Activated naive CD8-positive, alpha-beta T cell treated with anti-CD3 and anti-CD28 coated beads for 36 hours (primary cell): ENCODE measurements around the gene NR6A1. TPM values are rescaled to one million over a fixed set of nuclear protein-coding genes. Genes with fewer than 3 reads are reported as not detected.

Experiments used
- DNase-seq: peaks from one replicate; pipeline ENCODE4 v3.0.0; 2021
- H3K27ac Mint-ChIP-seq: one replicate; pipeline ENCODE4 v1.8.0; 2022; ENCODE audit warnings: mild to moderate bottlenecking, moderate library complexity, mixed read lengths
- H3K27me3 Mint-ChIP-seq: one replicate; pipeline ENCODE4 v1.8.0; 2022; ENCODE audit warnings: mild to moderate bottlenecking, mixed read lengths
- H3K36me3 Mint-ChIP-seq: one replicate; pipeline ENCODE4 v1.8.0; 2021; ENCODE audit warnings: mild to moderate bottlenecking, mixed read lengths
- H3K4me1 Mint-ChIP-seq: one replicate; pipeline ENCODE4 v1.8.0; 2021; ENCODE audit warnings: mixed read lengths
- H3K4me3 Mint-ChIP-seq: one replicate; pipeline ENCODE4 v1.8.0; 2022; ENCODE audit warnings: mild to moderate bottlenecking, moderate library complexity, mixed read lengths
- H3K9me3 Mint-ChIP-seq: one replicate; pipeline ENCODE4 v1.8.0; 2022; ENCODE audit warnings: mixed read lengths
- total RNA-seq, 2 experiments: library from RNA; stranded (reverse); gene quantifications; one replicate each; pipeline ENCODE4 v1.2.3, GENCODE V29; 2021

Gene NR6A1
- total RNA-seq, 2 experiments from 2014 or later = 1.2 to 1.3 TPM

GRCh38 chr9:124802426-124802825, 31.3 kb upstream of the NR6A1 start:
- no peaks in the 10 kb centered on the region for H3K9me3 Mint-ChIP-seq
- DNase-seq = no peak
- no peaks in the 10 kb centered on the region for H3K4me1 Mint-ChIP-seq
- H3K4me3 Mint-ChIP-seq = no peak overlapping the region
- no peak overlapping the region for H3K27ac Mint-ChIP-seq
- H3K27me3 Mint-ChIP-seq = peaks cover 17% of the 10 kb centered on the region
- H3K36me3 Mint-ChIP-seq = no peaks in the 10 kb centered on the region

GRCh38 chr9:124801356-124801755, 30.2 kb upstream of the NR6A1 start:
- Mint-ChIP-seq H3K4me1 (no peaks in the 10 kb centered on the region), H3K27ac (no peak overlapping the region), H3K27me3 (peaks cover 28% of the 10 kb centered on the region), H3K9me3 (no peaks in the 10 kb centered on the region), H3K4me3 (no peak overlapping the region), H3K36me3 (no peaks in the 10 kb centered on the region)
- DNase-seq = no peak

GRCh38 chr9:124800306-124801259, 29.5 kb upstream of the NR6A1 start:
- peaks cover 28% of the 10 kb centered on the region for H3K27me3 Mint-ChIP-seq
- no peak overlapping the region for H3K27ac Mint-ChIP-seq
- no peak for DNase-seq
- H3K9me3 Mint-ChIP-seq = no peaks in the 10 kb centered on the region
- no peaks in the 10 kb centered on the region for H3K36me3 Mint-ChIP-seq
- H3K4me1 Mint-ChIP-seq = no peaks in the 10 kb centered on the region
- no peak overlapping the region for H3K4me3 Mint-ChIP-seq

- Mint-ChIP-seq H3K27me3 (peaks cover 24% of the 10 kb centered on the region), H3K9me3 (no peaks in the 10 kb centered on the region), H3K36me3 (no peaks in the 10 kb centered on the region), H3K4me1 (no peaks in the 10 kb centered on the region), H3K27ac (no peak overlapping the region), H3K4me3 (no peak overlapping the region)
- DNase-seq = no peak
Measured at GRCh38 chr9:124799274-124800006, 28.3 kb upstream of the NR6A1 start.

GRCh38 chr9:124797343-124798103, 26.4 kb upstream of the NR6A1 start:
- DNase-seq = no peak
- Mint-ChIP-seq H3K9me3 (no peaks in the 10 kb centered on the region), H3K27ac (no peak overlapping the region), H3K36me3 (no peaks in the 10 kb centered on the region), H3K4me1 (no peaks in the 10 kb centered on the region), H3K27me3 (peaks cover 30% of the 10 kb centered on the region), H3K4me3 (no peak overlapping the region)

- Mint-ChIP-seq H3K9me3 (no peaks in the 10 kb centered on the region), H3K4me1 (no peaks in the 10 kb centered on the region), H3K36me3 (no peaks in the 10 kb centered on the region), H3K27ac (no peak overlapping the region), H3K27me3 (peaks cover 36% of the 10 kb centered on the region), H3K4me3 (no peak overlapping the region)
- DNase-seq = no peak
Measured at GRCh38 chr9:124795881-124796431, 24.8 kb upstream of the NR6A1 start.

GRCh38 chr9:124794902-124795491, 23.9 kb upstream of the NR6A1 start:
- no peak overlapping the region for H3K4me3 Mint-ChIP-seq
- peaks cover 30% of the 10 kb centered on the region for H3K27me3 Mint-ChIP-seq
- H3K27ac Mint-ChIP-seq = no peak overlapping the region
- H3K9me3 Mint-ChIP-seq = no peaks in the 10 kb centered on the region
- DNase-seq = no peak
- H3K36me3 Mint-ChIP-seq = no peaks in the 10 kb centered on the region
- H3K4me1 Mint-ChIP-seq = no peaks in the 10 kb centered on the region

GRCh38 chr9:124793015-124793541, 22.0 kb upstream of the NR6A1 start:
- Mint-ChIP-seq H3K9me3 (no peaks in the 10 kb centered on the region), H3K4me3 (no peak overlapping the region), H3K27ac (no peak overlapping the region), H3K4me1 (no peaks in the 10 kb centered on the region), H3K27me3 (peaks cover 26% of the 10 kb centered on the region), H3K36me3 (no peaks in the 10 kb centered on the region)
- DNase-seq = no peak

GRCh38 chr9:124792257-124793014, 21.3 kb upstream of the NR6A1 start:
- Mint-ChIP-seq H3K36me3 (no peaks in the 10 kb centered on the region), H3K27ac (no peak overlapping the region), H3K4me1 (no peaks in the 10 kb centered on the region)

GRCh38 chr9:124790801-124791505, 19.8 kb upstream of the NR6A1 start:
- peaks cover 13% of the 10 kb centered on the region for H3K27me3 Mint-ChIP-seq
- H3K4me3 Mint-ChIP-seq = no peak overlapping the region
- H3K4me1 Mint-ChIP-seq = no peaks in the 10 kb centered on the region
- no peaks in the 10 kb centered on the region for H3K9me3 Mint-ChIP-seq
- H3K27ac Mint-ChIP-seq = no peak overlapping the region
- no peak for DNase-seq
- H3K36me3 Mint-ChIP-seq = no peaks in the 10 kb centered on the region

More at GRCh38 chr9:124792257-124793014, 21.3 kb upstream of the NR6A1 start:
- Mint-ChIP-seq H3K27me3 (peaks cover 24% of the 10 kb centered on the region), H3K4me3 (no peak overlapping the region), H3K9me3 (no peaks in the 10 kb centered on the region)
- no peak for DNase-seq

GRCh38 chr9:124790301-124790700, 19.2 kb upstream of the NR6A1 start:
- Mint-ChIP-seq H3K36me3 (no peaks in the 10 kb centered on the region), H3K4me1 (no peaks in the 10 kb centered on the region), H3K27me3 (peaks cover 13% of the 10 kb centered on the region), H3K9me3 (no peaks in the 10 kb centered on the region), H3K4me3 (no peak overlapping the region), H3K27ac (no peak overlapping the region)
- DNase-seq = no peak

GRCh38 chr9:124789531-124789930, 18.4 kb upstream of the NR6A1 start:
- no peak overlapping the region for H3K27ac Mint-ChIP-seq
- H3K36me3 Mint-ChIP-seq = no peaks in the 10 kb centered on the region
- no peak for DNase-seq
- H3K9me3 Mint-ChIP-seq = no peaks in the 10 kb centered on the region
- H3K4me3 Mint-ChIP-seq = no peak overlapping the region
- peaks cover 13% of the 10 kb centered on the region for H3K27me3 Mint-ChIP-seq
- H3K4me1 Mint-ChIP-seq = no peaks in the 10 kb centered on the region

- H3K4me1 Mint-ChIP-seq = no peaks in the 10 kb centered on the region
Measured at GRCh38 chr9:124788542-124789217, 17.6 kb upstream of the NR6A1 start.

More at GRCh38 chr9:124788542-124789217, 17.6 kb upstream of the NR6A1 start:
- H3K9me3 Mint-ChIP-seq = no peaks in the 10 kb centered on the region
- H3K4me3 Mint-ChIP-seq = no peak overlapping the region
- H3K27me3 Mint-ChIP-seq = peaks cover 13% of the 10 kb centered on the region
- DNase-seq = no peak
- H3K36me3 Mint-ChIP-seq = no peaks in the 10 kb centered on the region
- no peak overlapping the region for H3K27ac Mint-ChIP-seq
